Stimulated activated CD4-positive, alpha-beta T cell treated with anti-CD3 and anti-CD28 coated beads, Interleukin-4, amount 100 ng/mL, for 4 hours (primary cell): ENCODE results near the gene AXIN2.
A peak's percentile ranks its signal among the peaks of the same experiment; 100 is the strongest.

Experiments
- DNase-seq, 2 experiments: peaks; one replicate each; pipeline ENCODE4 v3.0.0-alpha.2; 2020

The AXIN2 gene

GRCh38 chr17:65583921-65584603, 22.6 kb upstream of the AXIN2 start:
- DNase-seq: no peak

- no peak for DNase-seq
These were observed 15.5 kb upstream of the AXIN2 start for GRCh38 chr17:65576939-65577338.

GRCh38 chr17:65573282-65573602, 11.8 kb upstream of the AXIN2 start:
- no peak for DNase-seq

- no peak for DNase-seq
These were observed 11.3 kb upstream of the AXIN2 start for GRCh38 chr17:65572581-65573281.

- DNase-seq: no peak
These were observed 10.7 kb upstream of the AXIN2 start for GRCh38 chr17:65572186-65572580.

- no peak for DNase-seq
These were observed 7.5 kb upstream of the AXIN2 start for GRCh38 chr17:65568918-65569317.

GRCh38 chr17:65567566-65567965, 6.1 kb upstream of the AXIN2 start:
- DNase-seq: no peak

- DNase-seq: no peak
These were observed 4.1 kb upstream of the AXIN2 start for GRCh38 chr17:65565559-65565958.

GRCh38 chr17:65564793-65565192, 3.3 kb upstream of the AXIN2 start:
- no peak for DNase-seq

GRCh38 chr17:65562206-65562531, 721 bp upstream of the AXIN2 start:
- no peak for DNase-seq

GRCh38 chr17:65560628-65561451, 608 bp downstream of the AXIN2 start:
- DNase-seq: peak; percentile 66 to 67

- peak; percentile 10 to 21 for DNase-seq
These were observed 1.4 kb downstream of the AXIN2 start for GRCh38 chr17:65559804-65560627.

GRCh38 chr17:65559461-65559803, 2.0 kb downstream of the AXIN2 start:
- DNase-seq: no peak

GRCh38 chr17:65558683-65559460, 2.6 kb downstream of the AXIN2 start:
- DNase-seq: peak in 1 of 2 experiments; percentile 15

- no peak for DNase-seq
These were observed 3.2 kb downstream of the AXIN2 start for GRCh38 chr17:65558311-65558682.

- DNase-seq: no peak
These were observed 3.8 kb downstream of the AXIN2 start for GRCh38 chr17:65557349-65558310.

- no peak for DNase-seq
These were observed 4.5 kb downstream of the AXIN2 start for GRCh38 chr17:65556910-65557348.

- DNase-seq: peak; percentile 82 to 96
These were observed 5.2 kb downstream of the AXIN2 start for GRCh38 chr17:65556014-65556909.

- no peak for DNase-seq
These were observed 6.8 kb downstream of the AXIN2 start for GRCh38 chr17:65554553-65555223.
